Right lobe of liver (tissue), 6 donors: ENCODE results near the gene HSF2BP. TPM values are rescaled to one million over a fixed set of nuclear protein-coding genes. Genes with fewer than 3 reads are reported as not detected.
"Not testable (repeated sequence)": the region's sequence is repeated elsewhere in the genome, so short reads cannot be mapped to it uniquely, and the experiment has no call there.

ENCODE experiments used
- ATAC-seq, 4 donors: fragments of 200-7000 bp; cut with Tn5 transposase; one replicate each; pipeline ENCODE4 v1.9.1; 2020; ENCODE audit warnings: mild to moderate bottlenecking in 4 of 4, moderate library complexity in 4 of 4
- DNase-seq, 3 donors: peaks; one replicate each; pipeline ENCODE4 v3.0.0-alpha.2; 2020
- H3K27ac ChIP-seq, 3 donors: fragments of 200-600 bp; one replicate each; pipeline ENCODE4 v1.8.0; 2022
- H3K27me3 ChIP-seq, 2 donors: fragments of 200-600 bp; one replicate each; pipeline ENCODE4 v1.8.0; 2022
- H3K36me3 ChIP-seq, 4 donors: fragments of 200-600 bp; sonication (generic) in 1 of 4; one replicate each; pipeline versions ENCODE4 v1.5.1 to v1.8.0; 2017 to 2022; ENCODE audit warnings: control low read depth in 1 of 4
- H3K4me1 ChIP-seq, 4 donors: fragments of 200-600 bp; sonication (generic) in 1 of 4; one replicate each; pipeline versions ENCODE4 v1.5.1 to v1.8.0; 2017 to 2022; ENCODE audit warnings: control low read depth in 1 of 4
- H3K4me3 ChIP-seq, 3 donors: fragments of 200-600 bp; one replicate each; pipeline ENCODE4 v1.8.0; 2022
- H3K9me3 ChIP-seq, 4 donors: fragments of 200-600 bp; sonication (generic) in 1 of 4; one replicate each; pipeline versions ENCODE4 v1.5.1 to v1.8.0; 2017 to 2022; ENCODE audit warnings: control low read depth in 1 of 4
- WGBS: methylation state at CpG from one replicate; pipeline ENCODE4 v1.1.6; 2018; ENCODE audit warnings: low coverage, low lambda C conversion rate; ENCODE audit not compliant: insufficient coverage; ENCODE audit errors: missing lambda C conversion rate; 5-methylcytosine and 5-hydroxymethylcytosine counted together
- intact Hi-C, 2 donors: fragments of 100-400 bp; cut with DNase I; formaldehyde crosslinking; loops; one replicate each; pipeline versions ENCODE4 v1.11.2 to v1.14.1; 2022
- total RNA-seq, 6 experiments: library from RNA; depleted of rRNA in 2 of 6; stranded (reverse); fragments of >200 nt in 2 of 6; fragmentation: NEBNext Ultra II Directional in 3 of 6; extraction: Animal tissue kit (Norgen Biotek cat#: 25700) in 3 of 6; gene quantifications; one replicate each; pipeline versions ENCODE4 v1.1.0 to v1.2.4, GENCODE V29; 2016 to 2023
- donor health status: DM: no; HTN: yes; CAD: no.
- donor health status: DM: no; HTN: no; CAD: no.
- donor health status: DM: no; HTN: no; CAD: no.
- donor health status: DM: no; HTN: yes; CAD: no.
- donor health status: DM: no; HTN: yes; CAD: no.

HSF2BP gene
- total RNA-seq, 6 experiments from 2014 or later = 0.25 to 0.62 (median 0.37) TPM; not detected in 2

DNA sequence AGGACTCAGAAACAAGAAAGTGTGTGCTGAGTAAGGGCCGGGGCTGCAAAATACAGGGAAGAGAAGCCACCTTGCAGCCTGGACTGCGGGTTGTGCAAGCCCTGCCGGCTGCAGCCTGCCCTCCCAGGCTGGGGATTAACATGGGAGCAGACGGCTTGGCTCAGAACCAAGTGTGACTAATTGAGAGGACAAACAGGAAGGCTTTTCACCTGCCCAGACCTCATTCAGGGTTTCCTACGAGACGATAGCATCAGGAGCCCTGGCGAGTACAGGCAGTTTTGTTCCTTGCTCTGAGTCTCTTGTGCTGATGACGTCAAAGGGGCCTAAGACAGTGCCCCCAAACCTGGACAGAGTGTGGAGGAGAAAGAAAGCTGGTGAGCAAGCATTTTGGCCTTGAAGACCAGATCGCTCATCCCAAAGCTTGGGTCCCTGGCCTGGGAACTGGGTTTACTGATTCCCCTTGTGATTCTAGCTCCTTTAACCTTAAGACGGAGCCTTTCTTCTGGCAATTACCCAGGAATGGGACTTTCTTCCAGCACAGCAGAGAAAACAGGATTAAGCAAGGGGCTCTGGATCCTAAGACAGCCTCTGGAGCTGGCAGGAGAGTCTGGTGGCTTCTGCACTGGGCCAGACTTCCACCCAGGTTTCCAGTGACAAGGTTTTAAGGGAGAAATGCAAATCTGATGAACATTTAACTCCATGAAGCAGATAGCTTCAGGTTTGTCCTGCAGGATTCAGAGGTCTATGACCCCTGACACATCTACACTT lies 142.2 kb downstream of the HSF2BP start:
- WGBS = no CpG with 5 or more reads among the region's 10 CpGs
- not testable (repeated sequence) for DNase-seq

DNA sequence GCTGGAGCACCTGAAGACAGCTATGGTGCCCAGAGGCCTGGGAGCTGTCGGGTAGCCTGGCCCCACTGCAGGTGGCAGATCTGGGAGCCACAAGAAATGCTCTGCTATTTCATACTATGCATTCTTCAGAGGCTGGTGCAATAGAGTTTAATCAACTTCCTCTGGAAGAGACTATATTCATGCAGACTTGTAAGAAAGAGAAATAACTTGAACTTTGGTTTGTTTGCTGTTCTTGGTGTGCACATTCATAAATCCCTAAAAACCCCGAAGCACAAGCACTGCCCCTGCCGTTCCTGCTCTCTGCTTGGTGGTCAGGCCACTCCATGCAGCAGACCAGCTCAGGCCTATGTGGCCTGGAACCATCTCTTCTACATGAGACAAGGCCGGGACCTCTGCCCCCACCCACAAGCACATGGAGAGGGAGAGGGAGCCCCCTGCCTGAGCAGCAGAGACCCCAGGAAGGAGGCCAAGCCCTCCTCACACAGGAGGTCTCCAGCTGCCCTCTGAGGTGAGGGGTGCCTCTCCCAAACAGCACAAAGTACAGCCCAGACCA lies 142.9 kb downstream of the HSF2BP start:
- H3K9me3 ChIP-seq, intact Hi-C loops, H3K27ac ChIP-seq, DNase-seq, H3K27me3 ChIP-seq, H3K4me1 ChIP-seq, H3K4me3 ChIP-seq, H3K36me3 ChIP-seq: not testable (repeated sequence)
- no CpG with 5 or more reads among the region's 4 CpGs for WGBS
- peak in 1 of 4 donors; percentile 3 for ATAC-seq

More for the DNA sequence above, 142.2 kb downstream of the HSF2BP start:
- H3K27me3 ChIP-seq, intact Hi-C loops, H3K4me3 ChIP-seq, H3K36me3 ChIP-seq, H3K4me1 ChIP-seq, H3K27ac ChIP-seq, H3K9me3 ChIP-seq: not testable (repeated sequence)
- ATAC-seq = peak; percentile 73 to 89 (median 80)

- ATAC-seq = peak; percentile 31 to 57 (median 49)
- intact Hi-C loops = not testable (repeated sequence)
Observed at GRCh38 chr21:43514834-43515233, 144.5 kb downstream of the HSF2BP start.

DNA sequence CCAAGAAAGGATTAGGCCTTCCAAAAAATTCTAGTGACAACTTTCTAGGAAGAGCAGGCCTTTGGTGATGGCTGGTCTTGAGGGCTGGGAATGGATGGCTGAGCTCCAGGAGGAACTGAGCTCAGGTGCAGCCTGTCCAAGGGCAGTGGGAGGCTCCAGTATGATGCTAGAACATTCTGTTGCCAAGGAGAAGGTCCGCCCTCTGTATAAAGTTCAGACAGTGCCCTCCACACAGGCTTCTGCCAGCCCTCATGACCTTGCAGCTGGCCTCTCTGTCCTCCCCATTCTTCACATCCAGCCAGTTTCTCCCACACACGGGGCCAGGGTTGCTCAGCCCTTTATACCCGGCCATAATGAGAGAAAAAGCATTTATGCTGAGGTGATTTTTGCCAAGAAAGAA lies 146.3 kb downstream of the HSF2BP start:
- H3K4me1 ChIP-seq, H3K27ac ChIP-seq, DNase-seq, H3K4me3 ChIP-seq, H3K27me3 ChIP-seq, H3K36me3 ChIP-seq, intact Hi-C loops, H3K9me3 ChIP-seq: not testable (repeated sequence)
- WGBS = no CpG with 5 or more reads among the region's 3 CpGs
- peak; percentile 63 to 69 (median 68) for ATAC-seq

More at GRCh38 chr21:43514834-43515233, 144.5 kb downstream of the HSF2BP start:
- H3K4me1 ChIP-seq, H3K27ac ChIP-seq, H3K36me3 ChIP-seq, DNase-seq, H3K4me3 ChIP-seq, H3K9me3 ChIP-seq, H3K27me3 ChIP-seq: not testable (repeated sequence)
- WGBS = no CpG with 5 or more reads among the region's 3 CpGs

- H3K27me3 ChIP-seq, H3K4me1 ChIP-seq, intact Hi-C loops, DNase-seq, H3K36me3 ChIP-seq, H3K27ac ChIP-seq, H3K4me3 ChIP-seq, ATAC-seq, H3K9me3 ChIP-seq: not testable (repeated sequence)
- no CpG with 5 or more reads among the region's 4 CpGs for WGBS
Observed at GRCh38 chr21:43511209-43511608, 148.1 kb downstream of the HSF2BP start.

GRCh38 chr21:43510669-43511068 lies 148.6 kb downstream of the HSF2BP start:
- H3K9me3 ChIP-seq, H3K36me3 ChIP-seq, H3K4me3 ChIP-seq, H3K27me3 ChIP-seq, intact Hi-C loops, H3K27ac ChIP-seq, DNase-seq, H3K4me1 ChIP-seq: not testable (repeated sequence)
- peak in 1 of 4 donors; percentile 17 for ATAC-seq
- no CpG with 5 or more reads among the region's 3 CpGs for WGBS

DNA sequence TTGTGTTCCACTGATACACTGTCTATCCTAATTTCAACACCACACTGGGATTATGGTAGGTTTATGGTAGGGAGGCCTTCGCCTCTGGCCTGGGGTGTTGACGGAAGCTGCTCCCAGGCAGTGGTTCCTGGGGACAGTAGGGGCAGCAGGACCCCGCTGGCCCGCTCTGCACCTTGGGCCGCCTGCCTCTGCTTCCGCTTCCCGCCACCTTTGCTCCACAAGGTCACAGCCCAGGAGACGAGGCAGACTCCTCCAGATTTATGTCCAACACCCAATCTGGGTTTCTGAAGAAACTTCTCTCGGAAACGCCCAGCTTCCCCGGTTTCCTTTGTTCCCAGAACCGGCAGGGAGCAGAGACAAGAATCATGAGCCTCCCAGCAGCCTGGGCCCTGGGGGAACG lies 155.4 kb downstream of the HSF2BP start:
- intact Hi-C loops = not testable (repeated sequence)

DNA sequence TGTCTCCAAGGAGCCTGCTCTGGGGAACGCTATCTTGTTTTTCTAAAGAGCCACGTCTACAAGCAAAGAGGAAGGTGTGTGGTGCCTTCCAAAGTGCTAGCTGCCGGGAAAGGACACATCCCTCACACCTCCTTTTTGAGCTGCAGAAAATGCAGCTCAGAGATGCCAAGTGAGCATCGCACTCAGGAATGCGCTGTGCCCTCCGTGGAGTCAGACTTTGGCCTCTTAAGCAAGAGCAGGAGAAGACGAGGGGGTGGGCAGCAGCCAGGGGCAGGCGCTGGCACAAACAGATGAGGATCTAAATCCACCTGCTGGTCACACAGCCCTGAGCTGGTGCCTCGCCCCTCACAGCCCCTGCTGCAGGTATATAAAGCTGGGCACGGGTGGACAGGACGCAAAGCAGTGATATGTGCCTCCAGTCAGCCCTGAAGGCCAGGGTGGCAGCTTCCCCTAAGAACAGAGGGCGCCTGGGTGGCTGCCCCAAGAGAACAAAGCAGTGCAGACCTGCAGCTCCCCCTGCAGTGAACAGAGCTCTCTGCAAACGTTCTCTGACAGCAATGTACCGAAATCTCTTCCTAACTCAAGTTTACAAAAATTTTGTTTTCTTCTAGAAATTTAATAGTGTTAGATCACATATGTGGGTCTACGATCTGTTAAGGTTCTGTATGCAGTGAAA lies 156.1 kb downstream of the HSF2BP start:
- DNase-seq, H3K27ac ChIP-seq, H3K27me3 ChIP-seq, H3K4me1 ChIP-seq, H3K4me3 ChIP-seq, H3K9me3 ChIP-seq, H3K36me3 ChIP-seq, intact Hi-C loops: not testable (repeated sequence)
- peak; percentile 72 to 83 (median 76) for ATAC-seq
- WGBS = no CpG with 5 or more reads among the region's 15 CpGs

More for the DNA sequence above, 155.4 kb downstream of the HSF2BP start:
- not testable (repeated sequence) for H3K9me3 ChIP-seq, H3K36me3 ChIP-seq, H3K4me1 ChIP-seq, H3K27ac ChIP-seq, H3K4me3 ChIP-seq, H3K27me3 ChIP-seq, DNase-seq, ATAC-seq
- no CpG with 5 or more reads among the region's 13 CpGs for WGBS

GRCh38 chr21:43502407-43503071 lies 156.7 kb downstream of the HSF2BP start:
- peak; percentile 75 to 83 (median 77) for ATAC-seq
- H3K27ac ChIP-seq, H3K27me3 ChIP-seq, H3K4me1 ChIP-seq, H3K4me3 ChIP-seq, intact Hi-C loops, H3K36me3 ChIP-seq, H3K9me3 ChIP-seq, DNase-seq: not testable (repeated sequence)
- WGBS = no CpG with 5 or more reads among the region's 23 CpGs

GRCh38 chr21:43498924-43499323 lies 160.4 kb downstream of the HSF2BP start:
- intact Hi-C loops, DNase-seq, H3K4me3 ChIP-seq, H3K27me3 ChIP-seq, H3K27ac ChIP-seq, H3K4me1 ChIP-seq, H3K36me3 ChIP-seq, H3K9me3 ChIP-seq: not testable (repeated sequence)
- no CpG with 5 or more reads among the region's 8 CpGs for WGBS
- ATAC-seq = peak in 2 of 4 donors; percentile 6 to 23

DNA sequence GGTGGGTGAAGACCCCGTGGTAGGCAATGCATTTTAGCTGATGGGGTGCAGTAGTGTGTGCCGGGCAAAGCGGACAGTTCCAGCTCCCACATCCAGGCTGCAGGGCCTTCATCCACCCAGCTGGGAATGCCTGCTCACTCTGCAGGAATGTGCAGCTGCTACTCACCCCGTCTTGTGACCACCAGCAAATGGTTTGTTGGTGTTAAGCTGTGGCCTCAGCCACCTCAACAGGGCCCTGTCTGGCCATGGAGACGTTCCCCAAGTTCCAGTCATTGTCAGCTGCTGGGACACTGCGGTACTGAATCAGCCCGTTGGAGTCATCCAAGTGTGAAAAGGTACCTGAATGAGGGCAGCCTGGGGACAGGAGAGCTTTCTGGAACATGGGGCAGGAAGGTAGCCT lies 161.2 kb downstream of the HSF2BP start:
- no CpG with 5 or more reads among the region's 7 CpGs for WGBS
- DNase-seq, intact Hi-C loops, H3K9me3 ChIP-seq, H3K36me3 ChIP-seq, H3K4me3 ChIP-seq, H3K27me3 ChIP-seq, H3K4me1 ChIP-seq, H3K27ac ChIP-seq: not testable (repeated sequence)
- peak in 1 of 4 donors; percentile 8 for ATAC-seq
